C4-2B (cell line): Measurements from ENCODE around the gene GRIN1.

ENCODE experiments used
- H3K27ac ChIP-seq: fragments of 450-650 bp; 2 replicates; pipeline ENCODE4 v1.5.1; 2017
- CTCF ChIP-seq: fragments of 450-650 bp; conservative IDR thresholded peaks from 2 replicates; pipeline ENCODE4 v1.5.1; 2017; ENCODE audit warnings: mild to moderate bottlenecking
- ZFX ChIP-seq: fragments of 450-650 bp; IDR thresholded peaks from 2 replicates; pipeline ENCODE4 v1.6.1; 2017

Gene GRIN1

GRCh38 chr9:137138058-137138721 lies 764 bp upstream of the GRIN1 start:
- no peak for TF ChIP-seq ZFX
- no peak for TF ChIP-seq CTCF
- H3K27ac ChIP-seq: no peak overlapping the region

- no peak overlapping the region for H3K27ac ChIP-seq
- no peak for TF ChIP-seq ZFX
These were observed 655 bp downstream of the GRIN1 start for GRCh38 chr9:137139468-137140150.

- TF ChIP-seq ZFX: no peak
- TF ChIP-seq CTCF: no peak
- no peak overlapping the region for H3K27ac ChIP-seq
These were observed 1.4 kb downstream of the GRIN1 start for GRCh38 chr9:137140151-137141012.

GRCh38 chr9:137141050-137141810 lies 2.3 kb downstream of the GRIN1 start:
- TF ChIP-seq CTCF (no peak), ZFX (no peak)
- H3K27ac ChIP-seq: no peak overlapping the region

- no peak overlapping the region for H3K27ac ChIP-seq
- no peak for TF ChIP-seq ZFX
- TF ChIP-seq CTCF: no peak
These were observed 3.3 kb downstream of the GRIN1 start for GRCh38 chr9:137141976-137142936.

GRCh38 chr9:137143459-137143858 lies 4.5 kb downstream of the GRIN1 start:
- no peak overlapping the region for H3K27ac ChIP-seq
- TF ChIP-seq CTCF (no peak), ZFX (no peak)
